Measurements from ENCODE around the gene TMA16. TPM values are rescaled to one million over a fixed set of nuclear protein-coding genes. Genes with fewer than 3 reads are reported as not detected.

The TMA16 gene
- polyA plus RNA-seq, 1 donor from 2014 or later = 6.6 TPM

DNA sequence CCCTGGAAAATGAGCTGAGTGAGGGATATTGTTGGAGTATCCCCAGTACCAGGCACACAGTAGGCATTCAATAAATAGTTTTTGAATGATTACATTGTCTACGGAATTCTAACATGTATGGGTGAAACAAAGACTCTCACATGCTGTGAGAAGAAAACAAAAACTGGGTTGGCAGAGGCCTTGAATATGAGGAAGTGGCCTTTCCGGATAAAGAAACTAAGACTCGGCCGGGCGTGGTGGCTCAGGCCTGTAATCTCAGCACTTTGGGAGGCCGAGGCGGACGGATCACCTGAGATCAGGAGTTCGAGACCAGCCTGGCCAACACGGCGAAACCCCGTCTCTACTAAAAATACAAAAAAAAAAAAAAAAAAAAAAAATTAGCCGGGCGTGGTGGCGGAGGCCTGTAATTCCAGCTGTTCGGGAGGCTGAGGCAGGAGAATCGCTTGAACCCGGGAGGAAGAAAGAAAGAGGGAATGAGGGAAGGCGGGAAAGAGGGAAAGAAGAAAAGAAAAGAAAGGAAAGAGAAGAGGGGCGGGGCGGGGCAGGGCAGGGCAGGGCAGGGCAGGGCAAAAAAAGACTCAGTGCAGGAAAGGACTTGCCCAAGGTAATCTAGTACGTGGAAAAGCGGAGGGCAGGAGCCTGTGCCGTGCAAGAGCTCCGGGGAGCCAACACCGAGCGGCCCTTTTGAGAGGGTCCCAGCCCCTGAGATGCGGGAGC lies 689 bp upstream of the TMA16 start:
- Histone ChIP-seq H3K9ac (ENCODE audit: low read length) (peak overlapping the region; percentile 66), H4K20me1 (ENCODE audit: insufficient read depth) (no peaks in the 10 kb centered on the region), H3K4me2 (ENCODE audit: low read length) (no peak overlapping the region), H3K9me3 (ENCODE audit: low read length) (no peaks in the 10 kb centered on the region), H3K79me2 (replicated peaks; ENCODE audit: insufficient read depth, low read length) (peaks cover 17% of the 10 kb centered on the region), H3K27me3 (ENCODE audit: insufficient read depth, low read depth, low read length) (no peaks in the 10 kb centered on the region), H3K27ac (ENCODE audit: low read length) (no peak overlapping the region), H3K36me3 (ENCODE audit: insufficient read depth, low read length) (no peaks in the 10 kb centered on the region), H3K9me2 (ENCODE audit: insufficient read depth, low read length) (no peaks in the 10 kb centered on the region), H3F3A (ENCODE audit: insufficient read depth, low read length, poor library complexity, severe bottlenecking) (no peaks in the 10 kb centered on the region), H3K4me3 (ENCODE audit: low read length) (peak overlapping the region; percentile 88), H2AFZ (ENCODE audit: low read depth, low read length) (peak overlapping the region; percentile 85)
- TF ChIP-seq MXI1 (conservative IDR thresholded peaks at IDR 0.05; ENCODE audit: poor library complexity, severe bottlenecking) = no peak
- TF ChIP-seq, protein P1, sequence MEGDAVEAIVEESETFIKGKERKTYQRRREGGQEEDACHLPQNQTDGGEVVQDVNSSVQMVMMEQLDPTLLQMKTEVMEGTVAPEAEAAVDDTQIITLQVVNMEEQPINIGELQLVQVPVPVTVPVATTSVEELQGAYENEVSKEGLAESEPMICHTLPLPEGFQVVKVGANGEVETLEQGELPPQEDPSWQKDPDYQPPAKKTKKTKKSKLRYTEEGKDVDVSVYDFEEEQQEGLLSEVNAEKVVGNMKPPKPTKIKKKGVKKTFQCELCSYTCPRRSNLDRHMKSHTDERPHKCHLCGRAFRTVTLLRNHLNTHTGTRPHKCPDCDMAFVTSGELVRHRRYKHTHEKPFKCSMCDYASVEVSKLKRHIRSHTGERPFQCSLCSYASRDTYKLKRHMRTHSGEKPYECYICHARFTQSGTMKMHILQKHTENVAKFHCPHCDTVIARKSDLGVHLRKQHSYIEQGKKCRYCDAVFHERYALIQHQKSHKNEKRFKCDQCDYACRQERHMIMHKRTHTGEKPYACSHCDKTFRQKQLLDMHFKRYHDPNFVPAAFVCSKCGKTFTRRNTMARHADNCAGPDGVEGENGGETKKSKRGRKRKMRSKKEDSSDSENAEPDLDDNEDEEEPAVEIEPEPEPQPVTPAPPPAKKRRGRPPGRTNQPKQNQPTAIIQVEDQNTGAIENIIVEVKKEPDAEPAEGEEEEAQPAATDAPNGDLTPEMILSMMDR (IDR thresholded peaks at IDR 0.05; ENCODE audit: poor library complexity, severe bottlenecking) = no peak
- TF ChIP-seq SMC3 (conservative IDR thresholded peaks at IDR 0.05; ENCODE audit: poor library complexity) = no peak
- TF ChIP-seq POLR2AphosphoS5 (IDR thresholded peaks at IDR 0.05) = no peak
- TF ChIP-seq, protein P2, sequence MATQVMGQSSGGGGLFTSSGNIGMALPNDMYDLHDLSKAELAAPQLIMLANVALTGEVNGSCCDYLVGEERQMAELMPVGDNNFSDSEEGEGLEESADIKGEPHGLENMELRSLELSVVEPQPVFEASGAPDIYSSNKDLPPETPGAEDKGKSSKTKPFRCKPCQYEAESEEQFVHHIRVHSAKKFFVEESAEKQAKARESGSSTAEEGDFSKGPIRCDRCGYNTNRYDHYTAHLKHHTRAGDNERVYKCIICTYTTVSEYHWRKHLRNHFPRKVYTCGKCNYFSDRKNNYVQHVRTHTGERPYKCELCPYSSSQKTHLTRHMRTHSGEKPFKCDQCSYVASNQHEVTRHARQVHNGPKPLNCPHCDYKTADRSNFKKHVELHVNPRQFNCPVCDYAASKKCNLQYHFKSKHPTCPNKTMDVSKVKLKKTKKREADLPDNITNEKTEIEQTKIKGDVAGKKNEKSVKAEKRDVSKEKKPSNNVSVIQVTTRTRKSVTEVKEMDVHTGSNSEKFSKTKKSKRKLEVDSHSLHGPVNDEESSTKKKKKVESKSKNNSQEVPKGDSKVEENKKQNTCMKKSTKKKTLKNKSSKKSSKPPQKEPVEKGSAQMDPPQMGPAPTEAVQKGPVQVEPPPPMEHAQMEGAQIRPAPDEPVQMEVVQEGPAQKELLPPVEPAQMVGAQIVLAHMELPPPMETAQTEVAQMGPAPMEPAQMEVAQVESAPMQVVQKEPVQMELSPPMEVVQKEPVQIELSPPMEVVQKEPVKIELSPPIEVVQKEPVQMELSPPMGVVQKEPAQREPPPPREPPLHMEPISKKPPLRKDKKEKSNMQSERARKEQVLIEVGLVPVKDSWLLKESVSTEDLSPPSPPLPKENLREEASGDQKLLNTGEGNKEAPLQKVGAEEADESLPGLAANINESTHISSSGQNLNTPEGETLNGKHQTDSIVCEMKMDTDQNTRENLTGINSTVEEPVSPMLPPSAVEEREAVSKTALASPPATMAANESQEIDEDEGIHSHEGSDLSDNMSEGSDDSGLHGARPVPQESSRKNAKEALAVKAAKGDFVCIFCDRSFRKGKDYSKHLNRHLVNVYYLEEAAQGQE (IDR thresholded peaks at IDR 0.05; ENCODE audit: borderline replicate concordance) = no peak
- no peak for TF ChIP-seq EZH2 (IDR thresholded peaks at IDR 0.05; ENCODE audit: borderline replicate concordance, insufficient read depth, low read length, poor library complexity, severe bottlenecking)
- TF ChIP-seq RAD21 (conservative IDR thresholded peaks at IDR 0.05) = no peak
- TF ChIP-seq EP300 (conservative IDR thresholded peaks at IDR 0.05; ENCODE audit: poor library complexity, severe bottlenecking) = no peak
- no peak for TF ChIP-seq TAF1 (IDR thresholded peaks at IDR 0.05; ENCODE audit: low read depth)

DNA sequence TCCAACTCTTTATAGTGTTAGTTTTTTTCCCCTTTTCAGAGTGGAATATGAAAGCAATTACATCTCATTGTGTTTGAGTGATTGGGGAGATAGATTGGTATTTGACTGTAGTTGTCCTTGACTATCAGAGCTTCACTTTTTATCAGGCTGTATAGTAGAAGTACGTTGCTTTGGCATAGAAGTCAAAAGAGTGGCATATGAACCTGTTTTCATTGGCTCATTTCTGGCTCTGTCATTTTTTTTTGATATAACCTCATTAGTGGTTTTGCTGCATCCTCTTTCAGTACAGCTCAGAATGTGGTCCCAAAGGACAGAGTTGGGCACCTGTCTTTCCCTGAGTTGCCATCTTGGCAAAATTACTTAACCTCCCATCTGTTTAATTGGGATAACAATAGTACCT lies 1.4 kb downstream of the TMA16 start:
- Histone ChIP-seq H3K79me2 (replicated peaks; ENCODE audit: insufficient read depth, low read length) (peaks cover 34% of the 10 kb centered on the region), H3K27ac (ENCODE audit: low read length) (no peak overlapping the region), H3K9me3 (ENCODE audit: low read length) (no peaks in the 10 kb centered on the region), H3K9ac (ENCODE audit: low read length) (no peak overlapping the region), H4K20me1 (ENCODE audit: insufficient read depth) (no peaks in the 10 kb centered on the region), H3K4me3 (ENCODE audit: low read length) (no peak overlapping the region), H3K27me3 (ENCODE audit: insufficient read depth, low read depth, low read length) (no peaks in the 10 kb centered on the region), H3K4me2 (ENCODE audit: low read length) (no peak overlapping the region), H3F3A (ENCODE audit: insufficient read depth, low read length, poor library complexity, severe bottlenecking) (no peaks in the 10 kb centered on the region), H3K9me2 (ENCODE audit: insufficient read depth, low read length) (no peaks in the 10 kb centered on the region), H3K36me3 (ENCODE audit: insufficient read depth, low read length) (no peaks in the 10 kb centered on the region), H2AFZ (ENCODE audit: low read depth, low read length) (no peak overlapping the region)
- TF ChIP-seq SMC3 (conservative IDR thresholded peaks at IDR 0.05; ENCODE audit: poor library complexity) (no peak), MXI1 (conservative IDR thresholded peaks at IDR 0.05; ENCODE audit: poor library complexity, severe bottlenecking) (no peak), POLR2AphosphoS5 (IDR thresholded peaks at IDR 0.05) (no peak), TAF1 (IDR thresholded peaks at IDR 0.05; ENCODE audit: low read depth) (no peak), EZH2 (IDR thresholded peaks at IDR 0.05; ENCODE audit: borderline replicate concordance, insufficient read depth, low read length, poor library complexity, severe bottlenecking) (no peak)
